HUES6 (cell line): ENCODE results near the gene KIF26A.

Experiments
- H3K27ac ChIP-seq: 2 replicates; pipeline ENCODE4 v1.7.0; 2013; ENCODE audit warnings: low read depth, mild to moderate bottlenecking, low read length, inconsistent platforms
- H3K27me3 ChIP-seq: 2 replicates; pipeline ENCODE4 v1.6.1; 2013; ENCODE audit warnings: low read length; ENCODE audit not compliant: control insufficient read depth, insufficient read depth
- H3K36me3 ChIP-seq: 2 replicates; pipeline ENCODE4 v1.6.1; 2013; ENCODE audit warnings: low read length; ENCODE audit not compliant: control insufficient read depth, insufficient read depth
- H3K4me1 ChIP-seq: 2 replicates; pipeline ENCODE4 v1.6.1; 2013; ENCODE audit warnings: low read length; ENCODE audit not compliant: control insufficient read depth, insufficient read depth
- H3K4me3 ChIP-seq: 2 replicates; pipeline ENCODE4 v1.5.1; 2013; ENCODE audit warnings: low read depth, low read length
- H3K9ac ChIP-seq: one replicate; pipeline ENCODE4 v1.6.1; 2013; ENCODE audit warnings: mild to moderate bottlenecking, low read length
- H3K9me3 ChIP-seq: 2 replicates; pipeline ENCODE4 v1.6.1; 2013; ENCODE audit warnings: low read depth, low read length; ENCODE audit not compliant: control insufficient read depth, insufficient read depth

Gene KIF26A

DNA sequence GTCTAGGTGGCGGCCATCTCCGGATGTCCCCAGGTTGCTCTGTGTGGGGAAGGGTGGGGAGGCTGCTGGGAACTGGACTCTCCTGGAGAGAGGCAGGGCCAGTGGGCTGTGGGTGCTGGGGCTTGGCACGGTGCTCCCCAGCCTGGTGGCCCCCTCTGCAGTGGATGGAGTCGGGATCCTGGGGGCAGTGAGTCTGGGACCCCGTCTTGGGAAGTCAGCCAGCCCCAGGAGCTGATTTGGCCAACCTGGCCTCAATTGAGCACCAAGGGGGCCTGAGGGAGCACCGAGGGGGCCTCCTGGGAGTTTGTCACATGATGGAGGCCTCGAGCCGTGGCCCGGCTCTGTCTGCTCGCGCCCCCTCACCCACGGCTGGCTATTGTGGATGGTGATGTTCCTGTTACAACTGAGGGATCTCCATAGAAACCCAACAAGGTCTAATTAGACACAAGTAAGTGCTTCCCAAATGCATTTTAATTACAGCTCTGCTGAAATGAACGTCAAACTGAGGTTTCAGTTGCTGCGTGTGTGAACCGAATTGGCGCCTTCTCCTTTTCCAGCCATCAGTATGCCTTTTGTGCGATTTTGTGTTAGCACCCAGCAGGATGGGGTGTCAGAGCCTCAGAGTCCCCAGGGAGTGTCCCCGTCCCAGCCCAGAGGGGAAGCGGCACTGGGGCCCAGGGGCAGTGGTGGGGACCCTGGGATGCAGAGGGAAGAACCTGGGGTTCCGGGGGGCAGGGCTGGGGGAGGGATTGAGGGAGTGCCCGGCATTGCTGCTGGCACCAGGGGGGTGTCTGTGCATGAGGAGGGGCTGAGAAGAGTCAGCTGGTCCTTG, 71.8 kb downstream of the KIF26A start:
- Histone ChIP-seq H3K9ac (no peak overlapping the region), H3K27ac (no peak overlapping the region), H3K9me3 (no peaks in the 10 kb centered on the region), H3K4me3 (no peak overlapping the region), H3K4me1 (peaks cover 12% of the 10 kb centered on the region; the same call in 1 of the 2 replicates), H3K27me3 (peaks cover 3% of the 10 kb centered on the region; the same call in 1 of the 2 replicates), H3K36me3 (no peaks in the 10 kb centered on the region)

DNA sequence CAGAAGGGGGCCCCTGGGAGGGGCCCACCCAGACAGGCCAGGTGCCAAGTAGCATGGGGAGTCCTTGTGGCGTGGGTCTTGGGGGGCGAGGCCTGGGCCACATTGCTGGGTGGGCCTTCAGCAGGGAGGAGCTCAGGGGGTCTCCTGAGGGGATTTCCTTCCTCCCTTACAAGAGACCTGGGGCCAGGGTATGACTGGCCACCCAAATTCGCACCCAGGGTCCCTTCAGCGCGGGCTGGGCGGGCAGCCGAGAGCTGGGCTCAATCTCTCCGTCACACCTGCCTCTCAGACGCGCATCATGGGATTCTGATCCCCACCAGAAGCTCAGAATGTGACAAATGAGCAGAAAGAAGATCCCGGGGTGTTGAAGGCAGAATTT, 72.4 kb downstream of the KIF26A start:
- H3K9ac ChIP-seq = no peak overlapping the region
- no peaks in the 10 kb centered on the region for H3K9me3 ChIP-seq
- no peak overlapping the region for H3K4me3 ChIP-seq
- no peaks in the 10 kb centered on the region for H3K36me3 ChIP-seq
- H3K27me3 ChIP-seq = peaks cover 3% of the 10 kb centered on the region; the same call in 1 of the 2 replicates
- H3K27ac ChIP-seq = no peak overlapping the region
- H3K4me1 ChIP-seq = peaks cover 10% of the 10 kb centered on the region; the same call in 1 of the 2 replicates

DNA sequence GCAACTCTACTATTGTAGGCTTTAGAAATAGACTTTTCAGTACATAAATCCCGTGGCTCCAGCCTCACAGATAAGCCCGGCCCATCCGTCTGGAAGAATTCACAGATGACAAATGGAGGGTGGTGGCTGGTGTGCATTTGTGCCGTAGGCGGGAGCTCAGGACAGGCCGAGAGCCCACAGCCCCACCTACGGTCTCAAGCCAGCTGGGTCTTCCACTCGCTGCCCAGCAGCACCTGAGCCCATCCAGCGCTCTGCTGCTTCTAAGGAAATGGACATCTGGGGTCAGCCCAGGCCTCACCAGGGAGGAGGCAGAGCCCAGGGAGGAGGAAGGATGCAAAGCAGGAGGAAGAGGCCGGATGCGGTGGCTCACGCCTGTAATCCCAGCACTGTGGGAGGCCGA, 72.8 kb downstream of the KIF26A start:
- H3K4me1 ChIP-seq = peaks cover 6% of the 10 kb centered on the region; the same call in 1 of the 2 replicates
- no peak overlapping the region for H3K27ac ChIP-seq
- H3K27me3 ChIP-seq = peaks cover 3% of the 10 kb centered on the region; the same call in 1 of the 2 replicates
- no peaks in the 10 kb centered on the region for H3K9me3 ChIP-seq
- H3K36me3 ChIP-seq = no peaks in the 10 kb centered on the region
- H3K9ac ChIP-seq = no peak overlapping the region
- H3K4me3 ChIP-seq = no peak overlapping the region

DNA sequence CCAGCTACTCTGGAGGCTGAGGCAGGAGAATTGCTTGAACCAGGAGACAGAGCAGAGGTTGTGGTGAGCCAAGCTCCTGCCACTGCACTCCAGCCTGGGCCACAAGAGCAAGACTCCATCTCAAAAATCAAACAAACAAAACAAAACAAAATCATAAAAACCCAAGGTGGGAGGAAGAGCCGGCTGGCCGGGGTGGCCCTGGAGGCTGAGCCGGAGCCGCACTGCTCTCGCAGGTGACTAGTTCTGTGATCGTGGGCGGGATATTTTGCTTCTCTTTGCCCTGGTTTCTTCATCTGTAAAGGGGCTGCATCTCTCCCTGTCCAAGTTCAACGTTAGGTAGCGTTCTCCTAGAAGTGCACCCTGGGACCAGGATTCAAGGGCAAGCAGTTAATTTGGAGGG, 73.4 kb downstream of the KIF26A start:
- peaks cover 3% of the 10 kb centered on the region; the same call in 1 of the 2 replicates for H3K27me3 ChIP-seq
- no peak overlapping the region for H3K9ac ChIP-seq
- H3K36me3 ChIP-seq = no peaks in the 10 kb centered on the region
- no peak overlapping the region for H3K4me3 ChIP-seq
- H3K27ac ChIP-seq = no peak overlapping the region
- no peaks in the 10 kb centered on the region for H3K9me3 ChIP-seq
- H3K4me1 ChIP-seq = peaks cover 1% of the 10 kb centered on the region; the same call in 1 of the 2 replicates

DNA sequence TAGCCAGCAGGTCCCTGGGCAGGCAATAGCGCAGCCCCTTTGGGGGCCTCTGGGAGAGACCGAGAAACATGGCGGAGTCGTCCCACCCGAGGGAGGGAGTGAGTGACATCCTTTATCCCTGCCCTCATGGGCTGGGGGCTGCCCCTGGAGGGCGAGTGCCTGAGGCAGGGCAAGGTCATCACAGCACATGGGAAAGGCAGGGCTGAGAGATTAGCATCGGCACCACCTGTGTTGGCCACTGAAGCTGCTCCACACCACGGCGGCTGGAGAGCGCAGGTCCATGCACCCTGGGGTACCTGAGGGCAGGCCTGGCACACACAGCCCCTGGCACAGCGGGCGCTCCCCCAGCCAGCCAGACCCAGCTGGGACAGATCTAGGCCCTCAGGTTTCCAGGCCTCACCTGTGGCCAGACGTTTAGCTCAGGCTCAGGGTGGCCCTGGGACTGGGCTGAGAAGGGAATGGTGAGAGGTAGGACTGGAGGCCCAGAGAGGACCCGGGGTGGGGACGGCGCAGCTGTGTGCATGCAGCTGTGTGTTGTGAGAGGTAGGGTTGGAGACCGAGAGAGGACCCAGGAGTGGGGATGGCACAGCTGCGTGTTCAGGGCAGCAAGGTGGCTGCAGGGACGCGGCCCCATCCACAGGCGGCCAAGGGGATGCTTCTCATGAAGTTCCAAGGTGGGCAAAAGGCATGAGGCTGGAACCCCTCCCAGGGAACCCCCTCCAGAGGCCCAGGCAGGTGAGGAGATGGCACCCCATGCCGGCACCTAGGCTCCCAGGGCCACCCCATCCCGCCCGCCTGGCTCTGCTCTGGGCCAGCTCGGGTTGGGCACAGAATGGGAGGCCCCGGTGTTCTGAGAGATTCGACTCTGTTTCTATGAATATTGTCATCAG, 74.1 kb downstream of the KIF26A start:
- no peaks in the 10 kb centered on the region for H3K36me3 ChIP-seq

DNA sequence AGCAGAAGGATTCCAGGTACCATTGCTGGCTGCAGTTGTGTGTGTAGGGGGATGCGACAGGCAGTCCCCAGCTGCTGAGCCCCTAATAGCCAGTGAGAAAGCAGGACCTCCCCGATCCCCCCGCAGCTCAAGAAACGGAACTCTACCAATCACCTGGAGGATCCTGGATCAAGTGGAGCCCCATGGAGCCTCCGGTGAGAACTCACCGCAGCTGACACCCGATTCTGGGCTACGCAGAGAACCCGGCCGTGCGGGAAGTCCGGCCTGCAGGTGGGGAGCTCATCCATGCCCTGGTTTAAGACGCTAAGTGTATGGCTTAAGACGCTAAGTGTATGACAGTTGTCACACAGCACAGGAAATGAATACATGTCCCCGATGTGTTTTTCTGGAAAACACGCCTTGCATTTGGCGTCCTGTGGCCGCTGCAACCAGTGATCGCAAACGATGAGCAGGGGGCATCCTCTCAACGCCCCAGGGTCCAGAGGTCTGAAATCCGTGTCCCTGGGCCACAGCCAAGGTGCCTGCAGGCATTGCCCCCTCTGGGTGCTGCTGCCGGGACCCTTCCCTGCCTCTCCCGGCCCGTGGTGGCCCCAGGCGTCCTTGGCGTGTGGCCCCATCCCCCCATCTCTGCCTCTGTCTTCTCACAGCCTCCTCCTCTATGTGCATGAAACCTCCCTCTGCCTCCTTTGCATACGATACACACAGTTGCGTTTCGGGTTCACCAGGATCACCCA, 75.1 kb downstream of the KIF26A start:
- Histone ChIP-seq H3K4me3 (no peak overlapping the region), H3K9me3 (no peaks in the 10 kb centered on the region), H3K4me1 (peaks cover 4% of the 10 kb centered on the region), H3K27ac (no peak overlapping the region), H3K36me3 (no peaks in the 10 kb centered on the region), H3K9ac (no peak overlapping the region), H3K27me3 (peaks cover 3% of the 10 kb centered on the region; the same call in 1 of the 2 replicates)

More for the DNA sequence above, 74.1 kb downstream of the KIF26A start:
- no peaks in the 10 kb centered on the region for H3K9me3 ChIP-seq
- H3K4me3 ChIP-seq = no peak overlapping the region
- peaks cover 3% of the 10 kb centered on the region; the same call in 1 of the 2 replicates for H3K27me3 ChIP-seq
- no peak overlapping the region for H3K27ac ChIP-seq
- H3K9ac ChIP-seq = no peak overlapping the region
- H3K4me1 ChIP-seq = no peaks in the 10 kb centered on the region

DNA sequence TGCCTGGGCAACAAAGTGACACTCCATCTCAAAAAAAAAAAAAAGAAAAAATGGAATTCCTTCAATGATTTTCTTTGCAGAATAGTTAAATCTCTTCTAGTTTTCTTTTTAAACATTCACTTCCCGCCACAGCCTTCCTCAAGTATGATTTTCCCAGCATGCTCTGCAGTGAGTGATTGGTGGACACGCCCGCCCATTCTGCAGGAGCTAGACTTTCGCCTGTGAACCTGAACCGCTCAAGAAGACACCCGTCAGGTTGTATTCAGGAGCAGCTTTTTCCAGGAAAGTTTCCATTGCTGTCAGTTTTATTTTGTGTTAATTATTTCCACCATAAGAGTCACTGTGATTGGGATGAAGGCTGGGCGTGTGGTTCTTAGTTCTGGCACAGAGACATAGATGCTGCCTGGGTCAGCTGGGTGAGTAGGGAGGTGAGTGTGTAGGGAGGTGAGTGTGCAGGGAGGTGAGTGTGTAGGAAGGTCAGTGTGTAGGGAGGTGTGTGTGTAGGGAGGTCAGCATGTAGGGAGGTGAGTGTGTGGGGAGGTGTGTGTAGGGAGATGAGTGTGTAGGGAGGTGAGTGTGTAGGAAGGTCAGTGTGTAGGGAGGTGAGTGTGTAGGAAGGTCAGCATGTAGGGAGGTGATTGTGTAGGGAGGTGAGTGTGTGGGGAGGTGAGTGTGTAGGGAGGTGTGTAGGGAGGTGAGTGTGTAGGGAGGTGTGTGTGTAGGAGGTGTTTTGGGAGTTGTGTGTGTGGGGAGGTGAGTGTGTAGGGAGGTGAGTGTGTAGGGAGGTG, 76.2 kb downstream of the KIF26A start:
- Histone ChIP-seq H3K9ac (no peak overlapping the region), H3K36me3 (no peaks in the 10 kb centered on the region), H3K27ac (no peak overlapping the region), H3K4me1 (peaks cover 8% of the 10 kb centered on the region), H3K9me3 (no peaks in the 10 kb centered on the region), H3K4me3 (no peak overlapping the region), H3K27me3 (peaks cover 3% of the 10 kb centered on the region; the same call in 1 of the 2 replicates)

DNA sequence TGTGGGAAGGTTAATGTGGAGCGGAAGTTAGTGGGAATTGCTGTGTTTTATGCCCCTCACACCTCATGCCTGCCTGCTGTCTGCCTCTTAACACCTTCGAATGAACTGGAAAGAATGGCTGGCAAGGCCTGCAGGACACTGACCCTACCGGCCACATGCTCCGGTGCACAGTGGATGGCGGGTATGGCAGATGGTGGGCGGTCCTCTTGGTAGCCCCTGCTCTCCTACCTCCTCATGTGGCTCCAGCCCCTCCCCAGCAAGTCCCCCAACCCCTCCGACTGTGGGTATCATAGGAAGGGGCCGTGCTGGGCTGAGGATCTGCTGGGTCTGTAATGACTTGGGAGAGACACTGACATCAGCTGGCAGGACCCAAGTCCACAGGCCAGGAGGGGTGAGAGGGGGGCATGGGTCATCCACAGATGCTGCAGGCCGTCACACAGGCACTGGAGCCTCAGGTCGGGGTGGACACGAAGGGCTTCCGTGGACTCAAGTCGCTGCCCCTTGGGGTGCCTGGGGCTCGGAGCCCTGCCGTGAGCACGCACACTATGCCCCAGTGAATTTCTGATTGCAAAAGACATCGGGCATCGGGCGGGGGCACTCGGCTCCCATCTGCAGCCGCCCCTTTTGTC, 77.4 kb downstream of the KIF26A start:
- Histone ChIP-seq H3K9me3 (no peaks in the 10 kb centered on the region), H3K27me3 (peaks cover 3% of the 10 kb centered on the region; the same call in 1 of the 2 replicates), H3K36me3 (no peaks in the 10 kb centered on the region), H3K9ac (no peak overlapping the region), H3K4me1 (peaks cover 18% of the 10 kb centered on the region), H3K27ac (no peak overlapping the region), H3K4me3 (no peak overlapping the region)

DNA sequence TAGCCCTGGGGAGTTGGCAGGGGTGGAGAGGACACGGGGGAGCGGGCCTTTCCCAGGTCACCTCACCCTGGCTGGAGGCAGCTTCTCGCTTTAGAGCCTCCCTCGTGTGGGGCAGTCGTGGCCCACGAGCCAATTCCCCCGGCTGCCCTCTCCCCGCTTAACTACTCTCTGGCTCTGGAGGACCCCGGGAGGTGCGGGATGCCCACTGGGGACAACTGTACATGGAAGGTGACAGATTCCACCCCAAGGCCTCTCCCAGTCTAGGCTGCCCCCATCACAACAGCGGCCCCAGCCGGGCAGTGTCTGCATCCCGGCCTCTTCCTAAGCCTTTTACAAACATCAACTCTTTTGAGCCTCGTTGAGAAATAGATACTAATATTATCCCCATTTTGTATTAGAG, 78.1 kb downstream of the KIF26A start:
- Histone ChIP-seq H3K27ac (no peak overlapping the region), H3K9ac (no peak overlapping the region), H3K9me3 (no peaks in the 10 kb centered on the region), H3K4me3 (no peak overlapping the region), H3K4me1 (peaks cover 18% of the 10 kb centered on the region), H3K36me3 (no peaks in the 10 kb centered on the region), H3K27me3 (peaks cover 3% of the 10 kb centered on the region; the same call in 1 of the 2 replicates)
